Thyroid gland (tissue), 4 donors: ENCODE results near the gene CEP170B. TPM values are rescaled to one million over a fixed set of nuclear protein-coding genes. Genes with fewer than 3 reads are reported as not detected.

Experiments
- DNase-seq, 2 donors: peaks; one replicate each; pipeline ENCODE4 v3.0.0-alpha.2; 2019
- H3K27ac ChIP-seq, 3 donors: fragments of 200-600 bp; sonication (generic); 1 replicate in 2 of 3; 2 replicates in 1 of 3; pipeline ENCODE4 v1.5.1; 2016 to 2019; ENCODE audit warnings: mild to moderate bottlenecking in 1 of 3, moderate library complexity in 1 of 3
- H3K27me3 ChIP-seq: fragments of 200-600 bp; sonication (generic); one replicate; pipeline ENCODE4 v1.5.1; 2019
- H3K36me3 ChIP-seq, 2 donors: fragments of 200-600 bp; sonication (generic); one replicate each; pipeline ENCODE4 v1.5.1; 2016 to 2019
- H3K4me1 ChIP-seq, 2 donors: fragments of 200-600 bp; sonication (generic); one replicate each; pipeline ENCODE4 v1.5.1; 2017 to 2019
- H3K4me3 ChIP-seq, 3 donors: fragments of 200-600 bp; sonication (generic); replicated peaks in 1 of 3; 1 replicate in 2 of 3; 2 replicates in 1 of 3; pipeline ENCODE4 v1.5.1; 2016; ENCODE audit warnings: mild to moderate bottlenecking in 1 of 3
- H3K9me3 ChIP-seq: fragments of 200-600 bp; sonication (generic); one replicate; pipeline ENCODE4 v1.5.1; 2017
- POLR2A ChIP-seq, 2 donors: fragments of 450-650 bp; IDR thresholded peaks; one replicate each; pipeline ENCODE4 v1.6.1; 2017; ENCODE audit warnings: antibody characterized with exemption in 2 of 2, mild to moderate bottlenecking in 2 of 2, moderate library complexity in 1 of 2
- WGBS, 2 donors: methylation state at CpG; one replicate each; pipeline ENCODE4 v1.1.5; 2017; 5-methylcytosine and 5-hydroxymethylcytosine counted together
- intact Hi-C: fragments of 100-400 bp; cut with DNase I; formaldehyde crosslinking; loops from one replicate; pipeline ENCODE4 v1.15.1; 2023
- total RNA-seq, 4 donors: library from RNA; depleted of rRNA; stranded (reverse); fragments of >200 nt; gene quantifications; one replicate each; pipeline ENCODE4 v1.2.3, GENCODE V29; 2016
- TF ChIP-seq, protein P1 (sequence below), 6 experiments: fragments of 200-600 bp in 3 of 6; fragments of 450-650 bp in 3 of 6; sonication (generic) in 3 of 6; IDR thresholded peaks; one replicate each; pipeline ENCODE4 v1.5.1; 2016 to 2019; ENCODE audit warnings: antibody characterized with exemption in 6 of 6, mild to moderate bottlenecking in 2 of 6, inconsistent platforms in 1 of 6, moderate library complexity in 1 of 6

The CEP170B gene
- total RNA-seq, 4 donors from 2014 or later, result 18.3 to 46.2 (median 27.4) TPM

- no peaks in the 10 kb centered on the region for H3K9me3 ChIP-seq
- DNase-seq, result no peak
- H3K27me3 ChIP-seq, result no peaks in the 10 kb centered on the region
- intact Hi-C loops, result no loop called here
- no peak overlapping the region for H3K4me3 ChIP-seq
- 84 to 91% methylated on average over 25 to 45 of the region's 47 CpGs for WGBS, 2 donors
- no peaks in the 10 kb centered on the region for H3K36me3 ChIP-seq
- TF ChIP-seq, protein P1, sequence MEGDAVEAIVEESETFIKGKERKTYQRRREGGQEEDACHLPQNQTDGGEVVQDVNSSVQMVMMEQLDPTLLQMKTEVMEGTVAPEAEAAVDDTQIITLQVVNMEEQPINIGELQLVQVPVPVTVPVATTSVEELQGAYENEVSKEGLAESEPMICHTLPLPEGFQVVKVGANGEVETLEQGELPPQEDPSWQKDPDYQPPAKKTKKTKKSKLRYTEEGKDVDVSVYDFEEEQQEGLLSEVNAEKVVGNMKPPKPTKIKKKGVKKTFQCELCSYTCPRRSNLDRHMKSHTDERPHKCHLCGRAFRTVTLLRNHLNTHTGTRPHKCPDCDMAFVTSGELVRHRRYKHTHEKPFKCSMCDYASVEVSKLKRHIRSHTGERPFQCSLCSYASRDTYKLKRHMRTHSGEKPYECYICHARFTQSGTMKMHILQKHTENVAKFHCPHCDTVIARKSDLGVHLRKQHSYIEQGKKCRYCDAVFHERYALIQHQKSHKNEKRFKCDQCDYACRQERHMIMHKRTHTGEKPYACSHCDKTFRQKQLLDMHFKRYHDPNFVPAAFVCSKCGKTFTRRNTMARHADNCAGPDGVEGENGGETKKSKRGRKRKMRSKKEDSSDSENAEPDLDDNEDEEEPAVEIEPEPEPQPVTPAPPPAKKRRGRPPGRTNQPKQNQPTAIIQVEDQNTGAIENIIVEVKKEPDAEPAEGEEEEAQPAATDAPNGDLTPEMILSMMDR (IDR thresholded peaks at IDR 0.05), result no peak
- TF ChIP-seq POLR2A (IDR thresholded peaks at IDR 0.05), result no peak
- H3K4me1 ChIP-seq, result peaks cover 10 to 18% of the 10 kb centered on the region in 2 donors
- no peak overlapping the region for H3K27ac ChIP-seq
Measured at GRCh38 chr14:104871656-104872468, 6.8 kb downstream of the CEP170B start.

DNA sequence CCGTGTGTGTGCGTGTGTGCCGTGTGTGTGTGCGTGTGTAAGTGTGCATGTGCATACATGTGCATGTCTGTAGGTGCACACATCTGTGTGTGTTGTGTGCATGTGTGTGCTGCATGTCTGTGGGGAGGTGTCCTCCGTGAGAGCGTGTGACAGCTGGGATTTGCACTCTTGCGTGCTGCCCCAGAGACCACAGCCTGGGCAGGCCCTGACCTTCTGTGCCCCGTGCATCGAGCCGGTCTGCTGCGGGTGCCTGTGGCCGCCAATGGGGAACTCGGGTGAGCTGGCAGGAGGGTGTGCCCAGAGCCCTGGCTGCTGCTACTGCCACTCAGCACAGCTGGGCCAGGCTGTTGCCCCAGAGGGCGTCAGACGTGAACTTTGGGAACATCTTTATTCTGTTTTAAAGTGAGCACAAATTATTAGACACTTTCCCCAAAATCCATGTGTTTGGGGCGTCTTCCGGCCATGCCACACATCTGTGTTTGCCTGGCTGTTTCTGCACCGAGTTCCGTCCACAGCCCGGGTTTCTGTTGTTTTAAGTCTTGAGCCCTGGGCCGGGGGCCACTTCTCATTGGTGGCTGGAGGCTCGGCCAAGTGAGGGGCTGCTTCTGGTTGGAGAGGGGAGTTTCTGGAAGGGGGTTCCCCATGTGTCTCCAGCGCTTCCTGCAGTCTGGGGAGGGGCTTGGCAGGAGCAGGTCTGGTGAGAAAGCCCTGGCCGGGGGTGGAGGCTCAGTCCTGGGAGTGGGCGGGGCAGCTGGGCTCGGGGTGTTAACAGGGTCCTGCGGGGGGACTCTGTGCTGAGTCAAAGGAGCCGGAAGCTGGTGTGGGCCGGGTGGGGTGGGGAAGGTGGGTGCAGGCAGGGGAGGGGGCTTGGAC, 7.6 kb downstream of the CEP170B start:
- Histone ChIP-seq H3K27ac (no peak overlapping the region), H3K27me3 (no peaks in the 10 kb centered on the region), H3K9me3 (no peaks in the 10 kb centered on the region), H3K36me3 (no peaks in the 10 kb centered on the region), H3K4me1 (peaks cover 7 to 9% of the 10 kb centered on the region in 2 donors), H3K4me3 (no peak overlapping the region)
- intact Hi-C loops, result no loop called here
- 30 to 31% methylated on average over 17 to 23 of the region's 29 CpGs for WGBS, 2 donors
- no peak for TF ChIP-seq POLR2A (IDR thresholded peaks at IDR 0.05)
- TF ChIP-seq, protein P1 (IDR thresholded peaks at IDR 0.05), result no peak
- DNase-seq, result peak; percentile 37 to 50

DNA sequence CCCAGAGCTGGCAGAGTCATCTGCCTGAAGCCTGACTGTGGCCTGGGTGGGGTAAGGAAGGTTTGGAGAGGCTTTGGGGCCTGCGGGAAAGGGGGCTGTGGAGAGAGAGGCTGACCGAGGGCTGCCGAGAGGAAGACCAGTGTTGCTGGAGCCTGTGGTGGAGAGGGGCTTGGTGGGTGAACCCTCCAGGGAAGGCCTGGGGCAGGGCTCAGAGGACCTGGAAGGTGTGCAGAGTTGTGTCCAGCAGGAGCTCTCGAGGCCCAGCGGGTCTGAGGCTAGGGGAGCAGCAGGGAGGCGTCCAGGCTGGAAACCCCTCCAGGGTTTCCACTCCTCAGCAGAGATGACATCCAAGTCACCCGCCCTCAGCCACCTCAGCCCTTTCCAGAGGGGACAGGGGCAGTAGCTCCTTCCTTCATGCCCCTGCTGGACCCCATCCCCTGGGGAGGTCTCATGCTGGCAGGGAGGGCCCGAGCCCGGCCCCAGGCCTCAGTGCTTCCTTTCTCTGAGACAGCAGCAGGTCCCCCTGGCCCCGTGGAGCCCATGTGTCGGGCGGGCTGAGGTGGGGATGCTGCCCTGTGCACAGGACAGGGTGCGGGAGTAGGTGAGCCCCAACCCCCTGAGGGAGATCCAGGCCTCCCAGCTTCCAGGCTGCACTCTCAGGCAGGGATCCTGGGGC, 8.4 kb downstream of the CEP170B start:
- Histone ChIP-seq H3K4me3 (no peak overlapping the region), H3K27me3 (no peaks in the 10 kb centered on the region), H3K27ac (no peak overlapping the region), H3K36me3 (peaks cover 0 to 6% of the 10 kb centered on the region in 2 donors), H3K9me3 (no peaks in the 10 kb centered on the region), H3K4me1 (peaks cover 7 to 8% of the 10 kb centered on the region in 2 donors)
- intact Hi-C loops, result no loop called here
- no peak for DNase-seq
- TF ChIP-seq POLR2A (IDR thresholded peaks at IDR 0.05), result no peak
- TF ChIP-seq, protein P1 (IDR thresholded peaks at IDR 0.05), result no peak
- WGBS, 2 donors, result 83 to 86% methylated on average over 8 to 12 of the region's 13 CpGs

- no peaks in the 10 kb centered on the region for H3K9me3 ChIP-seq
- no peak overlapping the region for H3K4me3 ChIP-seq
- DNase-seq, result no peak
- no peaks in the 10 kb centered on the region for H3K27me3 ChIP-seq
- peaks cover 7 to 8% of the 10 kb centered on the region in 2 donors for H3K4me1 ChIP-seq
- intact Hi-C loops, result no loop called here
- 81 to 90% methylated on average over 3 to 8 of the region's 8 CpGs for WGBS, 2 donors
- TF ChIP-seq, protein P1 (IDR thresholded peaks at IDR 0.05), result no peak
- TF ChIP-seq POLR2A (IDR thresholded peaks at IDR 0.05), result no peak
- H3K36me3 ChIP-seq, result peaks cover 0 to 9% of the 10 kb centered on the region in 2 donors
- H3K27ac ChIP-seq, result no peak overlapping the region
Measured at GRCh38 chr14:104874110-104874531, 9.1 kb downstream of the CEP170B start.
